HG03159 (cell line): ENCODE measurements around the gene ZNF786.
A peak's percentile ranks its signal among the peaks of the same experiment; 100 is the strongest.
"Not testable (repeated sequence)": the region's sequence is repeated elsewhere in the genome, so short reads cannot be mapped to it uniquely, and the experiment has no call there.

Experiments
- ATAC-seq: cut with Tn5 transposase; IDR thresholded peaks from one replicate; pipeline ENCODE4 v1.9.1; 2021; ENCODE audit warnings: mild to moderate bottlenecking, moderate library complexity; ENCODE audit not compliant: unreplicated experiment

Gene ZNF786, protein sequence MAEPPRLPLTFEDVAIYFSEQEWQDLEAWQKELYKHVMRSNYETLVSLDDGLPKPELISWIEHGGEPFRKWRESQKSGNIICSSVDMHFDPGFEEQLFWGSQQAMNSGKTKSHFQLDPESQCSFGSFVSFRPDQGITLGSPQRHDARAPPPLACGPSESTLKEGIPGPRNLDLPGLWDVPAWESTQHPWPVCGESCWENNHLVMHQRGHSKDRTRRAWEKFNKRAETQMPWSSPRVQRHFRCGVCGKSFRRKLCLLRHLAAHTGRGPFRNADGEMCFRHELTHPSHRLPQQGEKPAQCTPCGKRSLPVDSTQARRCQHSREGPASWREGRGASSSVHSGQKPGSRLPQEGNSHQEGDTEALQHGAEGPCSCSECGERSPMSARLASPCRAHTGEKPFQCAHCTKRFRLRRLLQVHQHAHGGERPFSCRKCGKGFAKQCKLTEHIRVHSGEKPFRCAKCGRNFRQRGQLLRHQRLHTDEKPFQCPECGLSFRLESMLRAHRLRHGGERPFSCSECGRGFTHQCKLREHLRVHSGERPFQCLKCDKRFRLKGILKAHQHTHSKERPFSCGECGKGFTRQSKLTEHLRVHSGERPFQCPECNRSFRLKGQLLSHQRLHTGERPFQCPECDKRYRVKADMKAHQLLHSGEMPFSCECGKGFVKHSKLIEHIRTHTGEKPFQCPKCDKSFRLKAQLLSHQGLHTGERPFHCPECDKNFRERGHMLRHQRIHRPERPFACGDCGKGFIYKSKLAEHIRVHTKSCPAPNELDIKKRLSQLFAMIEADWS

DNA sequence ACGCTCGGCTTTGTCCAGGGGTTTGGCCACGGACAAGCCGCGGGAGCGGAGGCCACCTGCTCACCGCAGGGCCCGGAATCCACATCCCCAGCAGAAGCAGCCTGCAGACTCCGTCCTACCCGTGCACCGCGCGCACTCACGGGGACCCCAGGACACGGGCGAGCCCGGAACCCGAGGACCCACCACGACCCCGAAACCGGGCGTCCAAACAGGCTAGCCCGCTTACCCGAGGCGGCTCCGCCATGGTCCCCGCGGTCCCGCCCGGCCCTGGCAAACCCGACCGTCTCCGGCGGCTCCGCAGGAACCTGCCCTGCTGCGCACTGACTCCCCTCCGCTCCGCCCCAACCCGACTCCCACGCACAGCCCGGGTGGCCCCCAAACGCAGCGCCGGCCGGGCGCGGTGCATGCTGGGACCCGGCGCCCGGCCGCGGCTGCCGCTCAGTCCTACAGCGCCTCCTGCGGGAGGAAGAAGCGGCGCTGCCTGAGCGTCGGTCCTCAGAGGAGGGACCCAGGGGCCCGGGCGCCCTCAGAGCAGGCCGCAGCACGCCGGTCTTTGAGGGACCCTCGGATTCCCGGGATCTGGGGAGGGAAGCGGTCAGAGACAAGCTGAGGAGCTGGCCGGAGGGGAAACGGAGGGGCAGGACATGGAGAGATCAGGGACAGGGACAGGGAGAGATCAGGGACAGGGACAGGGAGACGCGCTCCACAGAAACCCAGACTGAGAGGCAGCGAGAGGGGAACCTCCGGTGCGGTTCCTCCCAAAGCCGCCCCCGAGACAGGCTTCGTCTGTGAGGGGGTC lies at the start of gene ZNF786:
ZNF786 (minus strand) TSS at position 322 of the 799 bp plus-strand sequence; CDS start at position 244, 78 bp downstream.
- ATAC-seq, result peak; percentile 83

DNA sequence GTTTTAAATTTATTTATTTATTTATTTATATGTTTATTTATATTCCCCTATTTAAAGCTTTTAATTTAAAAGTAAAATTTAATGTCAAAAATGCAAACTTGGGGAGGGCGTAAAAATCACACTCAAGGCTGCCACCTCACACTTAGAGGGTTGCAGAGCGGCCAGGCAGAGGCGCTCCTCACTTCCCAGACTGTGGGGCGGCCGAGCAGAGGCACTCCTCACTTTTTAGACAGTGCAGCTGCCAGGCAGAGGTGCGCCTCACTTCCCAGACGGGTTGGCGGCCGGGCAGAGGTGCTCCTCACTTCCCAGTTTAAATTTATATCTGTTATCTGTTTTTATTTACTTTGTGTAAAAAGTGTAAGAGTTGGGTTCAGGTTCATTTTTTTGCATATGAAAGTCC lies 45.6 kb upstream of the ZNF786 start:
- no peak for ATAC-seq

DNA sequence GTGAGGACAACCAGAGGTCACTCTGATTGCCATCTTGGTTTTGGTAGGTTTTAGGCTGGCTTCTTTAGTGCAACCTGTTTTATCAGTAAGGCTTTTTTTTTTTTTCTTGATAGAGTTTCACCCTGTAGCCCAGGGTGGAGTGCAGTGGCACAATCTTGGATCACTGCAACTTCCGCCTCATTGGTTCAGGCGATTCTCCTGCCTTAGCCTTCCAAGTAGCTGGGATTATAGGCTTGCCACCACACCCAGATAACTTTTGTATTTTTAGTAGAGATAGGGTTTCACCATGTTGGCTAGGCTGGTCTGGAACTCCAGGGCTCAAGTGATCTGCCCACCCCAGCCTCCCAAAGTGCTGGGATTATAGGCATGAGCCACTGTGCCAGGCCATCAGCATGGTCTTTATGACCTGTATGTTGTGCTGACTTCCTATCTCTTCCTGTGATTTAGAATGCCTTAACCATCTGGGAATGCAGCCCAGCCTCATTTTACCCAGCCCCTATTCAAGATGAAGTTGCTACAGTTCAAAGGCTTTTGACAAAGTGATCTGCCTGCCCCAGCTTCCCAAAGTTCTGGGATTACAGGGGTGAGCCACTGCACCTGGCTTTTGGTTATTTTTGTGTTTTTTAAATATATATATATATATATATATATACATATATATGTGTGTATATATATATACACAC lies 42.7 kb upstream of the ZNF786 start:
- ATAC-seq, result no peak

DNA sequence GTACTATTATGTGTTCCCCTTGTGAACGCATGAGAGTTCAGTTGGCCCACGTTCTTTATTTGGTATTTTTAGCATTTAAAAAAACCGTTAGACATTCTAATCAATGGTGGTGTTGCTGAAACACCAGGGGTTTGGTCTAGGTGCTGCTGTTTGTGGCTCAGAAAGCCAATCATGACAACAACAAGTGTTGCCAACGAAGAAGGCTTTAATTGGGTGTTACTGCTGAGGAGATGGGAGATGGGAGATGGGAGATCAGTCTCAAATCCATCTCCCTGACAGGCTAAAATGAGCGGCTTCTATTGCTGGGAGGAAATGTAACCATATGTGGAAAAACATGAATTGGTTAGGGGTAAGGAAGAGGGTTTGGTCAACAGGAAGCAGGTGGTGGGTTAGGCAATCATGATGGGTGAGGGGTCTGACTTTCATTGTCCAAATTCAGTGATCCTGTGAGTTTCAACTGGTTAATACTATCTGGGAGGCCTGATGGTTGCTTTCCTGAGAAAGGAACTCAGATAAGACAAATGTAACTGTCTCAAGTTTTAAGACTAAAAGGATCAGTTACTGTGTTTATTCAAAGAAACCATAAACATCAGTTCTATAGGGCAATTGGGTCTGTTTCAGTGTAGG lies 40.2 kb upstream of the ZNF786 start:
- no peak for ATAC-seq

DNA sequence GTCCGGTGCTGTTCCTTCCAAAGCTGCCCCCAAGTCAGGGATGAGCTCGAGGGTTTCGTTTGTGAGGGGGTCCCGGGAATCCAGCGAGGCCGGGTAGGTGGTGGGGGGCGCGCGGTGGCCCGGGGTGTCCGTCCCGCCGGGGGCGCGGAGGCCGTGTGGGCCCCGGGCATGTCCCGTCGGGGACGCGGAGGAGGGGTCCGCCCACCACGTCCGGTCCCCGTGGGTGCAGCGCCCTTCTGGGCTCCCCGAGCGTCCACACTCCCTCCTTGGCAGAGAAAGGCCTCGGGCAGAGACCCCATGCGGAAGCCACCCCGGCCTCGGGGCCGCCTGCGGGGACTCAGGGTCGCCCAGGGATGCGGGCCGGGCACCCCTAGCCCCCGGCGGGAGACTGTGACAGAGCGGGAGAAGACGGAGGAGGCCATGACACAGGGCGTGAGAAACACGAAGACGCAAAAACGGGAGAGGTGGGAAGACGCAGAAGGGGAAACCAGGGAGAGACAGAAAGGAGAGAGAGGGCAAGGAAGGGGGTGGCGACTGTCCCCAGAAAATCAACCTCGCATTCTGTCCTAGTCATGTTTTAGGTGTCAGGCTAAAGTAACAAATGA lies 36.2 kb upstream of the ZNF786 start:
- peak; percentile 49 for ATAC-seq

DNA sequence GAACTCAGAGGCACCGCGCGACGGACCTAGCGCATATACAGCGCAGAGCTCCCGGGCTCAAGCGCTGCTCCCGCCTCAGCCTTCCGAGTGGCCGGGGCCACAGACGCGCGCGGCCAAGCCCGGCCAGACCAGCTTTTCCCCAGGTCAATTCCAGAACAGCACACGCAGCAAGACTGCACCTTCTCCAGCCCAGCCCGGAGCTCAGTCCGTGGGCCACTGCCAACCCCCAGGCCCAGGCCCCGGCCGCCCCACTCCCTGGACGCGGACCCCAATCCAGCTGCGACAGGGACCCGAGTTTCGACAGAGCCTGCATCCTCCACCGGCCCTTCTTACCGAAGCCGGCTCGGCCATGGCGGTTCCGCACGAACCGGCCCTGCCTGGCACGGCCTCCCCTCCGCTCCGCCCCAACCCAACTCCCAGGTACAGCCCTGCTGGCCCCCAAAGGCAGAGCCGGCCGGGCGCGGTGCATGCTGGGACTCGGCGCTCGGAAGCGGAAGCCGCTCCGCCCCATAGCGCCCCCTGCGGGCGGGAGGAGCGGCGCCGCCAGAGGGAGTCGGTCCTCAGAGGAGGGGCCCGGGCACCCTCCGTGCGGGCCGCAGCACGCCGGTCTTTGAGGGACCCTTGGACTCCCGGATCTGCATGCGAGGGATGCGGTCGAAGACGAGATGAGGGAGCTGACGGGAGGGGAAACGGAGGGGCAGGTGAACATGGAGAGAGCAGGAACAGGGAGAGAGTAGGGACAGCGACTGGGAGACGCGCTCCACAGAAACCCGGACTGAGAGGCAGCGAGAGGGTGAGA lies 35.5 kb upstream of the ZNF786 start, which contains the start of gene ZNF425:
ZNF425 (minus strand) TSS at position 462 of the 799 bp plus-strand sequence; CDS start at position 351, 111 bp downstream.
- ATAC-seq, result peak; percentile 77

DNA sequence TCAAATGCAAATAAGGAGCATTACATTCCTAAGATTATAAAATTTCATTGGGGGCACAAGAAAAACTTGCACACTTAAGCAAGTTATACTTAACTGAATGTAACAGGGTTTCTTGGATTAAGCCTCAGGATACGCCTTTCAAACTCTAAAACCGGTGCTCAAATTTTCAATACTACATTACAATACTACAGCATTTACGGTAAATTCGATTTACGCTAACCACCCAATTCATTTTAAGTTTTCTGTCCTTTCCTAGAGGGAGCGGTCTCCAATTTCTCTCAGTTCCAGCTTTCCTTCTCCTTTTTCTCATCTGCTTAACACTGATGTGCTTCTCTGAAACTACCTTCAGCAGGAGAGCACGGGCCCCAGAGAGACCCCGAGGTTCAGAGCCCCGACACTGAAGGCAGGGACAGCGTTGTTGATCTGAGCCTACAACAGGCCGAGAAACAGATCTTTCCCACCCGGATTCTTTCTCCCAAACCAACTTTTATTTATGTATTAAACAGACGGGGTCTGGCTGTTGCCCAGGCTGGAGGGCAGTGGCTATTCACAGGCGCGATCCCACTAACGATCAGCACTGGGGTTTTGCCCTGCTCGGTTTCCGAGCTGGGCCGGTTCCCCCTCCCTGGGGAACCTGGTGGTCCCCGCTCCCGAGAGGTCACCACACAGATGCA lies 34.8 kb upstream of the ZNF786 start:
- no peak for ATAC-seq

DNA sequence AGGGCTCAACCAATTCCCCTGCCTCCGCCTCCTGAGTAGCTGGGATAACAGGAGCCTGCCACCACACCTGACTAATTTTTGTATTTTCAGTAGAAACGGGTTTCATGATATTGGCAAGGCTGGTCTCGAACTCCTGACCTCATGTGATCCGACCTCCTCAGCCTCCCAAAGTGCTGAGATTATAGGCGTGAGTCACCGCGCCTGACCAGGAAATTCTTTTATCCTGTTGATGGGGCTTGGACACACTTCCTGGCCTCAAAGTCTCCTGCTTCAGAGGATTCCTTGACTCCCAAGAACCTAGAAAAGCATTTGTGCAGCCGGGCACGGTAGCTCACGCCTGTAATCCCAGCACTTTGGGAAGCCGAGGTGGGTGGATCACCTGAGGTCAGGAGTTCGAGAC lies 19.5 kb upstream of the ZNF786 start:
- ATAC-seq, result no peak

DNA sequence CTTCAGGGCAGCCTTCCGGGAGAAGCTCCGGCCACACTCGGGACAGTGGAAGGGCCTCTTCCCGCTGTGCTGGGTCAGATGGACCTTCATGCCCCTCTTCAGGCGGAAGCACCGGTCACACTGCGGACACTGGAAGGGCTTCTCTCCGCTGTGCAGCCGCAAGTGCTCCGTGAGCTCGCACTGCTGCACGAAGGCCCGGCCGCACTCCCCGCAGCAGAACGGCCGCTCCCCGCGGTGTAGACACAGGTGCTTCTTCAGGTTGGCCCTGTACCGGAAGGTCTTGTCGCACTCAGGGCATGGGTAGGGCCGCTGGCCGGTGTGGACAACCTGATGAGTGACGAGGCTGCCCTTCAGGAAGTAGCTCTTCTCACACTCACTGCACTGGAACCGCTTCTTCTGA lies 14.2 kb upstream of the ZNF786 start:
- no peak for ATAC-seq

DNA sequence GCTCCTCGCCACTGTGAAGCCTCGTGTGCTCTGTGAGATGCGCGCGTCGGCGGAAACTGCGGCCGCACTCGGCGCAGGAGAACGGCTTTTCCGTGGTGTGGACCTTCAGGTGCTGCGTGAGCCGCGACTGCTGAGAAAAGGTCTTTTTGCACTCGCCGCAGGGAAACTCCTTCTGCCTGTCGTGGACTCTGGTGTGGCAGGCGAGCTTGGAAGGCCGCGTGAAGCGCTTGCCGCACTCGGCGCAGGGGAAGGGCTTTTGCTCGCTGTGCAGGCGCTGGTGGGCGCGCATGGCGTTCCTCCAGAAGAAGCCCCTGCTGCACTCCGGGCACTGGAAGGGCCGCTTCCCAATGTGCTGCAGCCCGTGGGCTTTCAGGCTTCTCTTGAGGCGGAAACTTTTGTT lies 13.7 kb upstream of the ZNF786 start:
- ATAC-seq, result no peak

DNA sequence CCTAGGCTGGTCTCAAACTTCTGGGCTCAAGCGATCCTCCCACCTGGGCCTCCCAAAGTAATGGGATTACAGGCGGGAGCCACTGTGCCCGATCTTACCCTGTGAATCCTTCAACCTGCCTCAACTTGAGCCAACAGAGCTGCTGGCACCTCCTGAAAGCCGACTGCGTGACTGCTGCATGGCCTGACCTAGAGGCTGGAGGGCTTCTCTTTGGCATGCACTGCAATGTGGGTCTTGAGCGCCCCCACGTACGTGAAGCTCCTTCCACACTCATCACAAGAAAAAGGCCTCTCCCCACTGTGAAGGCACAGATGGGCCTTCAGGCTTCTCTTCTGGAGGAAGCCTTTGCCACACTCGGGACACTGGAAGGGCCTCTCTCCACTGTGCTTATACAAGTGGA lies 12.9 kb upstream of the ZNF786 start:
- ATAC-seq, result no peak

DNA sequence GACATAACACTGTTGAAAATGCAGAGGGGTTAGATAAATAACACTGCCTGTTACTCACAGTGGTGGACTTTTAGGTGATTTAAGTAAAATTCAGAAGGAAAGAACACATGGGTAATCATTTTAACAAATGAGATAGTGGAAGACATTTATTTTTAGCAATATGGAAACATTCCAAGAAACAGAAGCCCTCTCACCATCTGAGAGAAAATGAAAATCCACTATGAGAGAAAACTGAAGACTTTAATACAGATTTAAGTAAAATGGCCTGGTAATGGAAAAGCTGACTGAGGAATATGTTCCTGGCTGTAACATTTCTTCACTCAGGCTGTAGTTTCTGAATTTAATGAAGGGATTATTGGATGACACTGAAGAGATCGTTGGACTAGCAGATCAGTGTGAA lies 12.1 kb upstream of the ZNF786 start:
- ATAC-seq, result no peak

DNA sequence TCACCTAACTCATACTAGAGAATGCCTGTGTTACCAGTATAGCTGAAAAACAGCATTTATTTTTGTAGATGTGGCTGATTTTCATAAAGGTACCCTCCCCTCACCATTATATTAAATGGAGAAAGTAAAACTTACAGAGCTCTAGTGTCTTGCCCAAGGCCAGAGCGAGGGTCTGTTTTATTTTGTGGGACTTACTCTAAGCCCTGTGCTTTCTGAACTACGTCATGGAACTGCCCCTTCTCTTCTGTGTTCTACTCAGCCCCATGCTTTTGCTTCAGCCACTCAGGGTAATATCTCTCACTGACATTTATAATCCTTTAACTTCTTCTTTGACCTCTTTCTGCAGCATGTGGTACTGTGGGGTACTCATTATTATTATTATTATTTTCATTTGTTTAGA lies 10.3 kb upstream of the ZNF786 start:
- ATAC-seq, result no peak

DNA sequence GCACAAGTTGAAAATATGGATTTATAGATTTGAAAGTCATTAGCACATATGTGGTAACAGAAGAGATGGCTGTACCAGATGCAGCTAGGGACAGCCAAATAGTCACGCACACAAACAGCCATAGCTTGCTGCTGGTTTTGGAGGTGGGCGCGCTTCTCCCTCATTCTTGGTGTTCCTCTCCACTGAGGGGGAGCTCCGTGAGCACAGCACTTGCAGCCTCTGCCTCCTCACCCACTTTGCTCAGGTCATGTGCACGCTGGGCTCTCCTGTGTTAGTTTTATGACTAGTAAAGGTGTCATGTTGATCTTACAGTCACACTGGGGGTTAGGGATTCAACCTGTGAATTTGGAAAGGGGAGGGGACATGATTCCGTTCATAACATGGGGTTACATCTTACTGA lies 8.5 kb upstream of the ZNF786 start:
- no peak for ATAC-seq

DNA sequence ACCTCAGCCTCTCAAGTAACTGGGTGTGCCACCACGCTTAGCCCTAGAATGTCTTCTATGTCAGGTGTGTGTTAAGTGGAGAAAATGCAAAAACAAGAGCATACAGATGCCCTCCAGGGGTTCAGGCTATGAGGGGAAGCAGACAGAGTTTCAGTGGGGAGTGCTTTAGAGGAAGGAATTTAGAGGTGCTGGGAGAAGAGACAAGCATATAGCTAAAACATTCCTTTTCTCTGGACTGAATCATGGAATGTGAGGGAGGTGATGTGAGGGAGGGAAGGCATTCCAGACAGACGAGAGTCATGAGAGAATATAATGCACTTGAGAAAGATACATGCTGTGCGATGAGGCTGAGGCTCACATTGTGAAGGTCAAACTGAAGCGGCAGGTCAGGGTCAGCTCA lies 6.6 kb upstream of the ZNF786 start:
- no peak for ATAC-seq

DNA sequence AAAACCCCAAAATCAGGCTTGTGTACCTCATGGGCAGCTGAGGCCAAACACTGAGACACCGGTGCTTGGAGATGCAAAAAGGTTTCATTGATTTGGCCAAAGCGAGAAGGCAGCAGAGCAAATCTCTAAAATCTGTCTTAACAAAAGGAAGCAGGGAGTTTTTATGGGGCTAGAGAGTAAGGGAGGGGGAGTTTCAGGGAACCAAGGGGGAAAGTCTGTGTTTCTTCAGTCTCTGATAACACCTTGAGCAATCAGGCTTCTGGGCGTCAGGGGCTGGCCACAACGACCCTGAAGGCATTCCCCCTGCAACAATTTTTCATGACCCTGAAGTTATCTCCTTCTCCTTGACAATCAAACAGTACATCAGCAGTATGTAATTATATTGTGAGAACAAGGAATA lies 2.7 kb upstream of the ZNF786 start:
- no peak for ATAC-seq

DNA sequence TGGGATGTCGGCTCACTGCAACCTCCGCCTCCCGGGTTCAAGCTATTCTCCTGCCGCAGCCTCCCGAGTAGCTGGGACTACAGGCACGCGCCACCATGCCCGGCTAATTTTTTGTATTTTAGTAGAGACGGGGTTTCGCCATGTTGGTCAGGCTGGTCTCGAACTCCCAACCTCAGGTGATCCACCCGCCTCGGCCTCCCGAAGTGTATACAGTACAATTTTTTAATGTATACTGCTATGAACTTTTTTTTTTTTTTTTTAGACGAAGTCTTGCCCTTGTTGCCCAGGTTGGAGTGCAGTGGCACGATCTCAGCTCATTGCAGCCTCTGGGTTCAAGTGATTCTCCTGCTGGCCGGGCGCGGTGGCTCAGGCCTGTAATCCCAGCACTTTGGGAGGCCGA lies 1.7 kb upstream of the ZNF786 start:
- ATAC-seq, result not testable (repeated sequence)

DNA sequence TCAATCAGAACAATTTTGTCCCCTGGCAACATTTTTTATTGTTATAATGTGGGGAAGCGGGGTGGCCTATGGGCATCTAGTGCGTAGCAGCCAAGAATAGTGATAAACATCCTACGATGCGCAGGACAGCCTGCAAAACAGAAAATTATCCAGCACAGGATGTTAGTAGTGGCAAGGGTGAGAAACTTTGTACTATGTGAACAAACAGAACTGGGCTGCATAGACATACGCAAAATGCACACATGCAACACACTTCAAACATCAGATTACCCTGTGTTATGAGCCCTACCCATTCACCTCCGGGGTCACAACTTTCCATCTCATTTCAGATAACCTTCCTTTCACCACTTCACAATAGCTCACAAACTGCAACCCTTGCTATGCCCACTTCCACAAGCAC lies 3.1 kb downstream of the ZNF786 start:
- ATAC-seq, result no peak
